GM19397 (cell line): Measurements from ENCODE around the gene RPS10.
"Not testable (repeated sequence)": the region's sequence is repeated elsewhere in the genome, so short reads cannot be mapped to it uniquely, and the experiment has no call there.

Experiments
- ATAC-seq: cut with Tn5 transposase; IDR thresholded peaks from one replicate; pipeline ENCODE4 v1.9.1; 2021; ENCODE audit warnings: mild to moderate bottlenecking, moderate library complexity; ENCODE audit not compliant: unreplicated experiment

RPS10 gene

DNA sequence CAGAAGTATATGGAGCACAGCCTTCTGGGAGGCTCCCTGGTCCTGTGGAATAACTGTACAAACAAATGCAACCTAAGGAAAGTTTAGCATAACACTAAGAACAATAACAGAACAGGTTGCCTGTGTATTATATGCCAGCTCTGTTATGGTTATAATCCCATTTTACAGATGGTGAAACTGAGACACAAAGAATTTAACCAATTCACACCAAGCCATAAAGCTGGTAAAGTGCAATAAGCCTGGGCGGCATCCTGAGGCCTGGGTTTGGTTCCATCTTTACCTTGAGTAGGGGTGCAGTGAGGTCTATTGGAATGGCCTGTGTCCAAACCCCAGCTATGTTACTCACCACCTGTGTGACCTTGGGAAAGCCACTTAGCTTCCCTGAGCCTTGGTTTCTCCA is 25.3 kb upstream of the RPS10 start:
- no peak for ATAC-seq

DNA sequence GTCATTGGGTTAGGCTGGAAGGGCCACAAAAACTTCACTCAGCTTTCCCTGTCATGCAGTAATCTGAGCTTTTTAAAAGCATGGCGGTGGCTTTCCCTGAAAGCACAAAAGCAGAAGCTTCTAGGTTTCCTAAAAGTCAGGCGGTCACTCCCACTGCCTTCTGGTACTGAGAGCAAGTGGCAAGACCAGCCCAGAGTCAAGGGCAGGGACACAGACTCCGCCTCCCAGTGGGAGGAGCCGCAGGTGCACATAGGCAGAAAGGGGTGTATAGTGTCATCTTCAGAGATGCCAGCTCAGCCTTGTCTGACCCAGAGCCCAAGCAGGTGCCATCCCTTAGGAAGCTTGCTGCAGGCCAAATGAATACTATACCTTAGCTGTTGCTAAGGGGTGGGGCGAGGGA is 22.0 kb upstream of the RPS10 start:
- no peak for ATAC-seq

DNA sequence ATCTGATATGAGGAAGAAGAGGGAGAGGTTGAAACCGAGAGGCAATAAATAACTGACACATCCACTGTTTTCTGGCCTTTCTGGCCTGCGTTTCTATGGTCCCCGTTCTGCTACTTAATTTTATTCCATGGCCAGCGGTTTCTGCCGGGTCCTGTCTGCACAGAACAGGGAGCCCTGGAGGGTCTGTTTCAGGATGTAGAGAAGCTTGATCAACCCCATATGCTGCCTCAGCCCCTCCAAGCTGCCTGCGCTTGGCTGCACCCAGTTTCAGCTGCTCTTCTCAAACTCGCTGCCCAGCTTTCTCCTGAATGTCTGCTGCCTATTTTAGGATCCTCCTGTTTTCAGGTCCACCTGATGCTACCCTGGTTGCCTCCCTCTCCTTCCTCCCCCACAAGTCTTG is 21.5 kb upstream of the RPS10 start:
- no peak for ATAC-seq

DNA sequence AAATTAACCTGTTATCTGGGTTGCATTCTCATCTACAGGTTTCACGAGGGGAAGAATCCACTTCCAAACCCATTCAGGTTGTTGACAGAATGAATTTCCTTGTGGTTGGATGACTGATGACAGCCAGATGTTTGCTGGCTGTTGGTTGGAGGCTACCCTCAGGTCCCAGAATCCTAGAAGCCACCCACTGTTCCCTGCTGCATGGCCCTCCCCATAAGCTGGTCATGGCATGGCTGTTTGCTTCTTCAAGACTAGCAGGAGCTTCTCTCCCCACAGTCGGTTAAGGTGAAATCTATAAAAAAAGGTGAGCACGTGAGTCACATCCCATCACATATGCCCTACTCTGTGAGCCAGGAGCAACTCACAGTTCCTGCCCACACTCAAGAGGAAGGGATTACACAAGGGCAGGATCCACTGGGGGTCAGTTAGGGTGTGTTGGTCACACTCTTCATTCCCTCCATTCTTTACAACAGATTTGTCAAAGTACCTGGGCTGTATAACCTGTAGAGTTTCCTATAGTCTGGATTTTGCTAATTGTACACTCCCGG is 19.5 kb upstream of the RPS10 start:
- no peak for ATAC-seq

DNA sequence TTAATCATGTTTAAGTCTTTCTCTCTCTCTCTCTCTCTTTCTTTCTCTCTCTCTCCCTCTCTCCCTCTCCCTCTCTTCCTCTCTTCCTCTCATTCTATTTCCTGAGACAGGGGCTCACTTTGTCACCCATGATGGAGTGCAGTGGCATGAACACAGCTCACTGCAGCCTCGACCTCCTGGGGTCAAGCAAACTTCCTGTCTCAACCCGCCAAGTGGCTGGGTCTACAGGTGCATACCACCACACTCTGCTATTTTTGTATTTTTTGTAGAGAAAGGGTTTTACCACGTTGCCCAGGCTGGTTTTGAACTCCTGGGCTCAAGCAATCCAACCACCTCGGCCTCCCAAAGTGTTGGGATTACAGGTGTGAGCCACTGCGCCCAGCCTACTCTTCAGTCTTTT is 15.7 kb upstream of the RPS10 start:
- no peak for ATAC-seq

DNA sequence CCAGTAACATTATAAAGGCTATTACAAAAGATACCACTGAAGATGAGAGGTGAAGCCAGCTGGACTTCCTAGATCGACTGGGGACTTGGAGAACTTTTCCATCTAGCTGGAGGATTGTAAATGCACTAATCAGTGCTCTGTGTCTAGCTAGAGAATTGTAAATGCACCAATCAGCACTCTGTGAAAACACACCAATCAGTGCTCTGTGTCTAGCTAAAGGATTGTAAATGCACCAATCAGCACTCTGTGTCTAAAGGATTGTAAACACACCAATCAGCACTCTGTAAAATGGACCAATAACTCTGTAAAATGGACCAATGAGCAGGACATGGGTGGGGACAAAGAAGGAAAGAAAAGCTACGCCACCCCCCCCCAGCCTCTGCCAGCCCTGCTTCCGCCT is 13.6 kb upstream of the RPS10 start:
- no peak for ATAC-seq

DNA sequence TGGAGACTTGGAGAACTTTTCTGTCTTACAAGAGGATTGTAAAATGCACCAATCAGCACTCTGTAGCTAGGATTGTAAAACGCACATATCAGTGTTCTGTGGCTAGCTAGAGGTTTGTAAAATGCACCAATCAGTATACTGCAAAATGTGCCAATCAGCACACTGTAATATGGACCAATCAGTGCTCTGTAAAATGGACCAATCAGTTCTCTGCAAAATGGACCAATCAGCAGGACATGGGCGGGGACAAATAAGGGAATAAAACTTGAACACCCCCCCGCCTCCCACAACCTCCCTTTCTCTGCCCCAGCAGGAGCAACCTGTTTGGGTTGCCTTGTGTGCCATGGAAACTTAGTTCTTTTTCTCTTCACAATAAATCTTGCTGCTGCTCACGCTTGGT is 12.8 kb upstream of the RPS10 start:
- ATAC-seq = no peak

DNA sequence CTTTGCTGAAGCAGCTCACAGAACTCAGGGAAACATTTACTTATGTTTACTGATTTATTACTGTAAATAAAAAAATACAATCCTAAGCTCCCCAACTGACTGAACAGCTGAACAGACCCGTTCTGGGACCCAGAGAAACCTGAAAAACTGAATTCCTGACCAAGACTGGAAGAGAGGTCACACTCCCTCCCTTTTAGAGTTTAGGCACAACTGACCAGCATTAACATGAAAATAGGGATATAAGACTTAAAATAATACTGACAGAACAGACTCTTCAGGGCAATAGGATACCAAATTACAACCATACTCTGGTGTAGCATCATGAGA is 11.7 kb upstream of the RPS10 start:
- no peak for ATAC-seq

DNA sequence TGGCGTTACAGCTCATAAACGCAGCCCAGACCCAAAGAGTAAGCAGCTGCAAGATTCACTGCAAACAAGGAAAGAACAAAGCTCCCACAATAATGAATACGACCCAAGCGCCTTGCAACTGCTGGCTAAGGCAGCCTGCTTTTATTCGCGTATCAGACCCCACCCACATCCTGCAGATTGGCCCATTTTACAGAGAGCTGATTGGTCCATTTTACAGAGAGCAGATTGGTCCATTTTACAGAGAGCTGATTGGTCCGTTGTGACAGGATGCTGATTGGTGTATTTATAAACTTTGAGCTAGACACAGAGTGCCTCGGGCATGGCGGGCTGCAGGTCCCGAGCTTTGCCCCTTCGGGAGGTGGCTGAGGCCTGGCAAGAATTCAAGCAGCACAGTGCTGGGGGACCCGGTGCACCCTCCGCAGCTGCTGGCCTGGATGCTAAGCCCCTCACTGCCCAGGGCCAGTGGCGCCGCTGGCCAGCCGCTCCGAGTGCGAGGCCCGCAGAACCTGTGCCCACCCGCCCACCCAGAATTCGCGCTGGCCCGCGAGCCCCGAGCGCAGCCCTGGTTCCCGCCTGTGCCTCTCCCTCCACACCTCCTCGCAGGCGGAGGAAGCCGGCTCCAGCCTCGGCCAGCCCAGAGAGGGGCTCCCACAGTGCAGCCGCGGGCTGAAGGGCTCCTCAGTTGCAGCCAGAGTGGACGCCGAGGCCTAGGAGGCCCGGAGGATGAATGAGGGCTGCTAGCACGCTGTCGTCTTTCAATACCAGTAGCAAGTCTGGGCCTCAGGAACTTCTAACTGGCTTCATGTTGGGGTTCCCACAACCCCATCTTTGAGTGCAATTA is 11.2 kb upstream of the RPS10 start:
- no peak for ATAC-seq

DNA sequence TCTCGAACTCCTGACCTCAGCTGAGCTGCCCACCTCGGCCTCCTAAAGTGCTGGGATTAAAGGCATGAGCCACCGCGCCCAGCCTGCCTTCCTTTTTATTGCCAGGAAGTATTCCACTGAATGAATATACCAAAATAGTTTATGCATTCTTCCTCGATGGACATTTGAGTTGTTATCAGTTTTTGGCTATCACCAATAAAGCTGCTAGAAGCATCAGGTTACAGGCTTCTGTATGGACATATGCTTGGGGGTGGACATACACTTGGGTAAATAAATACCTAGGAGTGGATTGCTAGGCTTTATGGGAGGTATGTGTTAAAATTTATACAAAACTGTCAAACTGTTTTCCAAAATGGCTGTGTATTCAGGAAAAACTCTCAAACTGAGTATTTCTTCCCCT is 10.0 kb upstream of the RPS10 start:
- ATAC-seq = no peak

DNA sequence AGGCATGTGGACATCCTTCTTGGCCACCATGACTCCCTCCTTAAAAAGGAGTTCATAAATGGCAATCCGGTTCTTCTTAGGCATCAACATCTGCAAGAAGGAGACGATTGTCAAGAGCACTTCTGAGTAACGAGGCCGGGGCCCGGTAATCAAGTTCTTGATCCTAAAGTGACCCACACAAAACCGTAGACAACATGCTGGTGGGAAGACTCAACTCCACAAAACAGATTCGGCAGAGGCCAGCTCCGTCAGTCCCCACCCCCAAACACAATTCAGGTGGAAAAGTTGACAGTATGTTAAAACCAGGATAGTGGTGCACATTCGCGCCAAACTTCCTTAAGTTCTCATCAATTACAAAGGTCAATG is 754 bp downstream of the RPS10 start:
- ATAC-seq = no peak

DNA sequence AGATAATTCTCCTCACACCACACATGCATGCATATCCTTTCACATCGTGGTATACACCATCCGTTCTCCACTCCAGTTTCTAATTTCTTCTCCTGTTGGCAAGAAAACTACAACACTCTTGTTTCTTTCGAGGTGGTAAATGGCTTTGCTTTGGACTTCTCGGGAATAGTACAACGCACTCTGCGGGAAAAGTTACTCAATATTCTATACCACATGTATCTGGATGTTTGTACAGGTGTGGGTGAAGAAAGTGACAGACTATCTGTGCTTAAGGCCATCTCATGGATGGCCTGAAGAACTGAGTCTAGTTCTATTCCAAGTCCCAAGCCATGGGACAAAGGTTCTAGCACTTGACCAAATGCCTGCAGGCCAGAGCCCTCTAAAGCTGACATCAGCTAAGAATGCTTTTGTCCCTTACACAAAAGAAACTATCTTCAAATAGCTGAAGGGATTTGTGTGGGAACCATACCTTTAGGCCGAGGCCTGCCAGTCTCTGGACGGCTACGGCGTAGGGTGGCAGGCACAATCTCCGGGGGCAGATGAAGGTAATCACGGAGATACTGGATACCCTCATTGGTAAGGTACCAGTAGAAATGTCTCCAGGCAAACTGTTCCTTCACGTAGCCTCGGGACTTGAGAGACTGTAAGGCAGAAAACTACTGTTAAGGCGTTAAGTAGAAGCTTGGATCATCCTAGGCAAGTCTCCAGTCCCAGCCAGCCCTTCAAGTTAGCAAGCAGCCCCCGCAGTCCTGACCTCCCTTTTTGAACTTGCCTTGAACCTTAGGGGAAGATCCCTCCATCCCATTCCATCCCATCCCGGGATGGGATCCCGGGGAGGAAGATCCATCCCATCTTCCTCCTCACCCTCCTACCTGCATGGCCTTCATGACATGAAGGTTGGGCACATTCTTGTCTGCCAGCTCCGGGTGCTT is 1.4 kb downstream of the RPS10 start:
- ATAC-seq = no peak

DNA sequence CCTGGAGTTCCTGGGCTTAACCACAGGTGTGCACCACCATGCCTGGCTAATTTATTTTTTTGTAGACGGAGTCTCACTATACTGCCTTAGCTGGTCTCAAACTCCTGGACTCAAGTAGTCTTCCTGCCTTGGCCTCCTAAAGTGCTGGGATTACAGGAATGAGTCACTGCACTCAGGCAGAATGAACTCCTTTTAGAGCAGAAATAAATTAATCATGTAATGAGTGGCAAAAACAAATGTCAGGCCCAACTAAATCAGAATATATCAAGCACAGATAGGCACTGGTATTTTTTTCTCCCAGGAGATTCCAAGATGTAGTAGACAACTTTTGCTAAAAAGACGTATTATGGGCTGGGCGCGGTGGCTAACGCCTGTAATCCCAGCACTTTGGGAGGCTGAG is 2.6 kb downstream of the RPS10 start:
- ATAC-seq = no peak

DNA sequence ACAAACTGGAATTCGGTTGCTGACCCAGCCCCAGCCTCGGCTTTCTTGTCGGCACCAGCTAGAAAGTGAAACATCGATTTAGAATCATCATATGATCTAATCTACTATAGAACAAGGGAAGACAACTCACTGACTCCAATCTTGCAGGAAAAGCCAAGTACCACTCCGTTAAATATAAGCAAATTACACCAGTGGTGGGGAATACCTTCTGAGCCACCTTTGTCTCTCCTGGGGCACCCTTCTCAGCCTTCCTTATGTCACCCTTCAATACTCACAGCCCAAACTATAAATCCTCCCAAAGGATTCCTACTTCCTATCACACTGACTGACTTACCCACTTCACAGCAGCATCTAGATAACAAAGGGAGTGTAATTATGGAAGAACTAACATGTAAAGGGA is 7.5 kb downstream of the RPS10 start:
- ATAC-seq = no peak

DNA sequence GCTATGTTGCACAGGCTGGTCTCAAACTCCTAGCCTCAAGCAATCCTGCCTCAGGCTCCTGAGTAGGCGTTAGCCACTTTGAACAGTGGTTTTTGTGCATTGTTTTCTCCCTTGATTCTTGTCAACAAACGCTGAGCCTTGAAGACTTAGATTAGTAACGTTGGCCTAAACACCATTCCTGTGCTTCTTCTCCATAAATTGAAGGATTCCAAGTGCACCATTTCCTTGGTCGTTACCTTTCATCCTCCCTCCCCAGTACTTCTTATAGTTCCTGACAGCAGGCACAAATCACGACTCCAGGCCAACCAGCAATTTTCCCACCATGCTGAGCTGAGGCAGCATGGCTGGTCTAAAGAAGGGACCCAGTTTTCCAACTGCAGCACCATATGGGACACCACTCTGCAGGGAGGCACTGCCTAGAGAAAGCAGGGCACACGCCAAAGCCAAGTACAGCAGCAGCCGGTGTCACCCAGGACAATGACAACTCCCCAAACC is 8.9 kb downstream of the RPS10 start:
- no peak for ATAC-seq

DNA sequence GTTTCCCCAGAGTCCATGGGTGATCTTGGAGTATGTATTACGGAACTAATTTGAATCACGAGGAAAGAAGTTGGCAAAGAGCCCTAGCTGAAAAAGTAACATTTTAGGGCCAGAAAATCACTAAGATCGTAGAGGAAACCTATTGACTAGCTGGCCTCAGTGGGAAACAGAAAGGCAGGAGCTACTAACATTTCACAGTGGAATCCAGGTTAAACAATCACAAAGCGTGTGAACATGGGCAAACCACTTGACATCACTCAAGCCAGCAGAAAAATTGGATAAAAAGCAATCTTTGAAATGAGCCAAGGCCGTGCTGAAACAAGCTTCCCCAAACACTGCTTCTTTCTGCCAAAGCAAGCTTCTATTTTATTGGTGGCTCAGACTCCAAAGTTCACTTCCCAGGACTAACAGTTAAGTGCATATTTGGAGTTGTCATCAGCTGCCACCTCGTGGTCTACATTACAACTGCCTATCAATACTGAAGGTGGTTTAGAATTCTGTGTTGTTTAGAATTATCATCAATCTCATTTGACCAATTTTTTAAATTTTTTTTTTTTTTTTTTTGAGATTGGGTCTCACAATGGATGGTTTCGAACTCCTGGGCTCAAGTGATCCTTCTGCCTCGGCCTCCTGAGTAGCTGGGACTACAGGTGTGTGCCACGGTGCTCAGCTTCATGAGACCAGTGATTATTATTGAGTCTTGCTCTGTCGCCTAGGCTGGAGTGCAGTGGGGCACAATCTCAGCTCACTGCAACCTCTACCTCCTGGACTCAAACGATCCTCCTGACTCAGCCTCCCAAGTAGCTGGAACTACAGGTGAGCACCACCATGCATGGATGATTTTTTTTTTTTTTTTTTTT is 10.6 kb downstream of the RPS10 start:
- no peak for ATAC-seq

DNA sequence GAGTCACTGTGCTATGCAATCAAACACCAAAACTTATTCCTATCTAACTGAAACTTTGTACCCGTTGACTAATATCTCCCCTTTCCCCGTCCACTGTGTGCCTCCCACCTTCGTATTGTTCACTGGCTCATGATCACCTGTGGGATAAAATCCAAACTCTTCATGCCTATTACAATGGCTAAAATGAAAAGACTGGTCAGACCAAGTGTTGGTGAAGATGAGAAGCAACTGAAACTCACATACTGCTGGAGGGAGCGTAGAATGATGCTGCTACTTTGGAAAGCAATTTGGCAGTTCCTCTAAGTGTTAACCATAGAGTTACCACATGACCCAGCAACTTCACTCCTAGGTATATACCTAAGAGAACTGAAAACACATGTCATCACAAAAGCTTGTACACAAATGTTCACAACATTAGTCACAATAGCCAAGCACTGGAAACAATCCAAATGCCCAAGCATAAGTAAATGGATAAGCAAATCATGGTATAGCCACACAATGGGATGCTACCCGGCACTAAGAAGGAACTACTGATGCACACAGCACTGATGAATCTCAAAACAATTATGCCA is 13.1 kb downstream of the RPS10 start:
- ATAC-seq = no peak

DNA sequence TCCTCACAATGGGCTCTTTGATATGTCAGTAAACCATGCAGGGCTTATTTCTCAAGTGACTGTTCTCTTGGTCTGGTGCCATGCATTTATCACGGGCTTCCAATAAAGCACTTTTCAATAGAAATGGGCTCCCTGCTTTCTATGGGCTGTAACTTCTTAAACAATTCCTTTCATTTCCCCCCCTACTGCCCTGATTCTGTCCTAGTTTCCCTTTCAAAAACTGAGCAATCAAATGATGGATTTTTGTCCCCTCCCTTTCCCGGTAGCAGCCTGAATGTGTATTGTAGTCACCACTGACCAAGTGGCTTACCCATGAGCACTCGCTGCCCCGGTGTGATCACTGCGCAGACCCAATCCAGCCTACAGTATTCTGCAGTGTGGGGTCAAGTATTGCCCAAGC is 13.9 kb downstream of the RPS10 start:
- no peak for ATAC-seq

DNA sequence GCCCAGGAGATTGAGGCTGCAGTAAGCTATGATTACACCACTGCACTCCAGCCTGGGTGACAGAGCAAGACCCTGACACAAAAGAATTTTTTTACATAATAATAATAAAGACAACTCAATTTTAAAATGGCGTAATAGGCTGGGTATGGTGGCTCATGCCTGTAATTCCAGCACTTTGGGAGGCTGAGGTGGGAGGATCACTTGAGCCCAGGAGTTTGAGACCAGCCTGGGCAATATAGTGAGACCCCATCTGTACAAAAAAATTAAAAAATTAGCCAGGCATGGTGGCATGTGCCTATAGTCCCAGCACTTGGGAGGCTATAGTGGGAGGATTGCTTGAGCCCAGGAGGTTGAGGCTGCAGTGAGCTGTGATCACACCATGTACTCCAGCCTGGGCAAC is 18.0 kb downstream of the RPS10 start:
- ATAC-seq = not testable (repeated sequence)

DNA sequence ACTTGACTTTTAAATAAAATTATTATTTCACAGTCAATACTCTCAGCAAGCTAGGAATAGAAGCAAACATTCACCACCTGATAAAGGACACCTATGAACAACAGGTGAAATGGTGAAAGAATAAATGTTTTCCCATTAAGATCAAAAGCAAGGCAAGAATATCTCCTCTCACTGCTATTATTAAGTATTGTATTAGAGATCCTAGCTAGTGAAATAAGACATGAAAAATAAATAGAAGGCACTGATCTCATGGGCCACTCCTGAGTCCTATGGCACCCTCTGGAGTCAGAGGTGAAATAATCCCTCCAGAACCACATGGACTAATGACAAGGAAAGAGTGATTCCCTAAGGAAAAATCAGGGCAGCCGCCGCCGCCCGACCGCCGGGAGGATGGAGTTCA is 29.4 kb downstream of the RPS10 start:
- ATAC-seq = no peak

DNA sequence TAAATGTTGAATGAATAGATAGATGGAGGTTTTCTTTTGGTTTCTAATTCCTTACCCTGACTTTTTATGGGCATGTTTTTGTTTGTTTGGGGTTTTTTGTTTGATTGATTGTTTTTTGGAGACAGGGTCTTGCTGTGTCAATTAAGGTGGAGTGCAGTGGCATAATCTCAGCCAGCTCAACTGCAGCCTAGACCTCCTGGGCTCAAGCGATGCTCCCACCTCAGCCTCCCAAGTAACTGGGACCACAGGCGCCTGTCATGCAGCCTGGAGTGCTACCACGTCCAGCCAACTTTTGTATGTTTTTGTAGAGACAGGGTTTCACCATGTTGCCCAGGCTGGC is 31.9 kb downstream of the RPS10 start:
- ATAC-seq = no peak
